ENCODE data around the gene QSOX1. TPM values are rescaled to one million over a fixed set of nuclear protein-coding genes. Genes with fewer than 3 reads are reported as not detected.

QSOX1 gene
- total RNA-seq, 2 experiments from 2014 or later = 35.1 to 36.5 TPM

GRCh38 chr1:180158149-180159147 lies 3.8 kb downstream of the QSOX1 start:
- Mint-ChIP-seq H3K9me3 (no peaks in the 10 kb centered on the region), H3K4me1 (peaks cover 29% of the 10 kb centered on the region), H3K27me3 (no peaks in the 10 kb centered on the region), H3K27ac (no peak overlapping the region), H3K36me3 (no peaks in the 10 kb centered on the region), H3K4me3 (no peak overlapping the region)
- DNase-seq = no peak

DNA sequence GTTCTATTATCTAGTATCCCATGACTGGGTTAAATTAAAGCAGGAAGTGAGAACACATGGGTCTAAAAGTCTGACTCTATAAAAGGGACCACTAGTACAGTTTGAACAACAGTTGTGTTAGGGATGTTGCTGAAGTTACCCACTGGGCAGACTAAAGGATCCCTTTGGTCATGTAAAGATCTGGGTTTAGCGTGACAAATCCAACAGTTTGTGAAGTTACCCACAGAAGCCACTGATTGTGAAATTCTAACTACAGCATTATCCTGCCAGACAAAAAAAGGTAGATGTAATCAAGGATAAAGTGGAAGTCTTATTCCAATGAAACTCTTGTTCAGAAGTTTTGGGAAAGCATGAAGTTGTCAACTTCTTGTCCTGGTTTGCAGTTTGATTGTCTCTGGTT lies 5.7 kb downstream of the QSOX1 start:
- no peak for DNase-seq
- H3K27ac Mint-ChIP-seq = no peak overlapping the region
- H3K36me3 Mint-ChIP-seq = peaks cover 2% of the 10 kb centered on the region
- no peaks in the 10 kb centered on the region for H3K27me3 Mint-ChIP-seq
- H3K9me3 Mint-ChIP-seq = no peaks in the 10 kb centered on the region
- H3K4me3 Mint-ChIP-seq = no peak overlapping the region
- peaks cover 26% of the 10 kb centered on the region for H3K4me1 Mint-ChIP-seq

GRCh38 chr1:180163041-180163440 lies 8.4 kb downstream of the QSOX1 start:
- Mint-ChIP-seq H3K4me1 (peaks cover 8% of the 10 kb centered on the region), H3K36me3 (peaks cover 2% of the 10 kb centered on the region), H3K27ac (no peak overlapping the region), H3K4me3 (no peak overlapping the region), H3K27me3 (no peaks in the 10 kb centered on the region), H3K9me3 (no peaks in the 10 kb centered on the region)
- no peak for DNase-seq

GRCh38 chr1:180165096-180165495 lies 10.4 kb downstream of the QSOX1 start:
- peaks cover 3% of the 10 kb centered on the region for H3K4me1 Mint-ChIP-seq
- no peak for DNase-seq
- H3K4me3 Mint-ChIP-seq = no peak overlapping the region
- H3K27me3 Mint-ChIP-seq = no peaks in the 10 kb centered on the region
- no peaks in the 10 kb centered on the region for H3K9me3 Mint-ChIP-seq
- no peak overlapping the region for H3K27ac Mint-ChIP-seq
- H3K36me3 Mint-ChIP-seq = peaks cover 4% of the 10 kb centered on the region

DNA sequence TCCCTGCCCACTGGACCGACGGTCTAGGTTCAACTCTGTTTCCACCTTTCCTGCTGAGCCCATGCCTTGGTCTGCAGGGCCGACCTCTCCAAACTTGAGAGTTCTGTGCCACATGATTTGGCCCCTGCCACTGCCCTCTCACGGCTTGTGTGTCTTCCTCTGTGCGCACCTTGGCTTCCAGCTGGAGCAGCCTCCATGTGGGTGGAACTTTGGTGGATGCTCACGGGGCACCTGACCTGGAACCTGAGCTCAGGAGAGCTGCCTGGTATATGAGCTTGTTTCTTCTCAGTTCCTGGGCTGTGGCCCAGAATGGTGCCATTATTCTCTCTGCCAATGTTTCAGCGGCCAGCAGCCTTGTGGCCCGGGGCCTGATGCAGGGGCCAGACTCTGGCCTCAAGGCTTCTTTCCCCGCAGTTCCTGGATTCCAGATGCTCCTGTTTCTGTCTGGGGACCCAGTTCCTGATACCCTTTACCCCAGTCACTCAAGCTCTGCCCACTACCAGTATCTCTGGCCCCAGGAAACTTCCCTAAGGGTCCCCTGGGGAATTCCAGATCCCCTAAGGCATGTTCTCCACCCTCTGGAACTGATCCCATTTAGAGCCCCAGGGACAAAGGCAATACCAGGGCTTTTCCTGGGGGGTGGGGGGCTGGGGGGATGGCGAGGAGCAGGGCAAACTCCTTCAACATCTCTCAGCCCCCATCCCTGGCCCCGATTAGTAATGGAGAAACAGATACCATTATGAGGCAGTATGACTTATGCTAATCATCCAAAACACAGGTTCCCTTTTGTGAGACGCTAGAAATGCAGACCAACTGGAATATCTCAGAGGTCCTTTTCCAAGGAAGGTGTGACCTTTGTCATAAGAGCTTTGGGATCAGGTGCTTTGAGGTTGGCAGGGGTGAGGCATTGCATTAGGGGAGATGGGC lies 11.1 kb downstream of the QSOX1 start:
- DNase-seq = no peak
- H3K4me1 Mint-ChIP-seq = peaks cover 3% of the 10 kb centered on the region
- no peaks in the 10 kb centered on the region for H3K27me3 Mint-ChIP-seq
- no peak overlapping the region for H3K4me3 Mint-ChIP-seq
- H3K36me3 Mint-ChIP-seq = peaks cover 4% of the 10 kb centered on the region
- no peak overlapping the region for H3K27ac Mint-ChIP-seq
- H3K9me3 Mint-ChIP-seq = no peaks in the 10 kb centered on the region

GRCh38 chr1:180166436-180166800 lies 11.7 kb downstream of the QSOX1 start:
- DNase-seq = no peak
- H3K4me3 Mint-ChIP-seq = no peak overlapping the region
- peaks cover 3% of the 10 kb centered on the region for H3K4me1 Mint-ChIP-seq
- no peak overlapping the region for H3K27ac Mint-ChIP-seq
- no peaks in the 10 kb centered on the region for H3K9me3 Mint-ChIP-seq
- no peaks in the 10 kb centered on the region for H3K27me3 Mint-ChIP-seq
- peaks cover 4% of the 10 kb centered on the region for H3K36me3 Mint-ChIP-seq

DNA sequence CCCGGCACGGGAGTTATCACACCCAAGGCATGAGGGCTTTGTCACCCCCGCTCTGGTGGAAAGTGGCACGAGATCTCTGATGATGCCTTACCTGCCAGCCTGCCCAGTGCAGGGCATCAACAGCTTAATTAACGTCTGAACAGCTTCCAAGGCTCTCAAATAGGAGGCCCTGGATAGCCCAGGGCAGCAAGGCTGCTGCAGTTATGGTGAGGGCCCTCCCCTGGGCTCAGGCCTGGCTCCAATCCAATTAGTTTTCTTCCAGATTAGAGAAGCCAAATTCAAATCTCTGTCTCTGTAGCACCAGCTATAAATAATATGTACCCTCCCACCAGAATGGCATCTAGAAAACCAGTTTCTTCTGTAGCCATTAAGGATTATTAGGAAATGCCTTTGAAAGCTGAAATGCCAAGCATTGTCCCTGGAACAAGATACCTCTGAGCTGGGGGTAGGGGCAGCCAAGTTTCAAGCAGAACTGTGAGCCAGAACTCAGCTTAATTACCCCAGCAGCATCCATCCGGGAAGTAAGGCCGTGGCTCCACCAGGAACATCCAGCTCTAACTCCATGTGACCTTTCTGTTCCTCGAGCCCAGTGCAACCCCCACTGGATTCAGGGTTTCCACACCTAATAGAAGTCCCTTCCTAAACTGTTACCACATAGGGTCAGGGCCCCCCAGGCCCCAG lies 12.5 kb downstream of the QSOX1 start:
- Mint-ChIP-seq H3K36me3 (peaks cover 4% of the 10 kb centered on the region), H3K27me3 (no peaks in the 10 kb centered on the region), H3K9me3 (no peaks in the 10 kb centered on the region), H3K4me3 (no peak overlapping the region), H3K27ac (no peak overlapping the region), H3K4me1 (peaks cover 3% of the 10 kb centered on the region)
- DNase-seq = no peak

DNA sequence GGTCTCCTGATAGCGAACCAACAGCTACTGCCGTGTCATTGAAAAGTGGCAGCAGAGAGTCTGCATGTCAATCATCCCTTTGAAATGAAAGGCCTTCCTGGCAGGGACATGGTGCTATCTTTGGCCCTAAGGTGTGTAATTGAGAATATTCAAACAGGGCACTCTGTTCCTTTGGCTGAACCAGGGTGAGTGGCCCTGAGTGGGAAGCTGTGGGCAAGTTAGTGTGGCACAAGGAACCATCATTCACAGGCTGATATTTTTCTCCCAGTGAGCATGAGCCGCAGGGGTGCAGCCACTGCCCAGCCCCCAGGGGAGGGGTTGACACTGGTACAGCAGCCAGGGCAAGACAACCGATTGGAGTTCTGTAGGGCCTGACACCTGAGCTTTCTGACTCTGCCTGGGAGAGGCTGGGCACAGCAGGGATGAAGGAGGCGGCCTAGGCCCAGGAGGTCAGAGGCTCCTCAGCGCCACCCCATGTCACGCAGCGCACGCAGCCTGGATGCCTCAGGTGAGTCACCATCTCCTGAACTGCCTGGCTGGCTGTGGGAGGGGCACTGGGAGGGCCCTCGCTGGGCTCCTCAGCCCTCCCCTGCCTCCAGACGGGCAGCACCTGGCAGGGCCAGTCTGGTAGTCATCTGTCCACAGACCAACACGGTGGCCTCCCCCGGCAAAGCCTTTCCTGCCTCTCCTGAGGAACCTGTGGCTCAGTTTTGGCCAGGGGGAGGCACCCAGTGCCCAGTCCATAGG lies 13.2 kb downstream of the QSOX1 start:
- Mint-ChIP-seq H3K9me3 (no peaks in the 10 kb centered on the region), H3K27ac (no peak overlapping the region), H3K27me3 (no peaks in the 10 kb centered on the region), H3K4me1 (peaks cover 3% of the 10 kb centered on the region), H3K36me3 (peaks cover 4% of the 10 kb centered on the region), H3K4me3 (no peak overlapping the region)
- DNase-seq = no peak

DNA sequence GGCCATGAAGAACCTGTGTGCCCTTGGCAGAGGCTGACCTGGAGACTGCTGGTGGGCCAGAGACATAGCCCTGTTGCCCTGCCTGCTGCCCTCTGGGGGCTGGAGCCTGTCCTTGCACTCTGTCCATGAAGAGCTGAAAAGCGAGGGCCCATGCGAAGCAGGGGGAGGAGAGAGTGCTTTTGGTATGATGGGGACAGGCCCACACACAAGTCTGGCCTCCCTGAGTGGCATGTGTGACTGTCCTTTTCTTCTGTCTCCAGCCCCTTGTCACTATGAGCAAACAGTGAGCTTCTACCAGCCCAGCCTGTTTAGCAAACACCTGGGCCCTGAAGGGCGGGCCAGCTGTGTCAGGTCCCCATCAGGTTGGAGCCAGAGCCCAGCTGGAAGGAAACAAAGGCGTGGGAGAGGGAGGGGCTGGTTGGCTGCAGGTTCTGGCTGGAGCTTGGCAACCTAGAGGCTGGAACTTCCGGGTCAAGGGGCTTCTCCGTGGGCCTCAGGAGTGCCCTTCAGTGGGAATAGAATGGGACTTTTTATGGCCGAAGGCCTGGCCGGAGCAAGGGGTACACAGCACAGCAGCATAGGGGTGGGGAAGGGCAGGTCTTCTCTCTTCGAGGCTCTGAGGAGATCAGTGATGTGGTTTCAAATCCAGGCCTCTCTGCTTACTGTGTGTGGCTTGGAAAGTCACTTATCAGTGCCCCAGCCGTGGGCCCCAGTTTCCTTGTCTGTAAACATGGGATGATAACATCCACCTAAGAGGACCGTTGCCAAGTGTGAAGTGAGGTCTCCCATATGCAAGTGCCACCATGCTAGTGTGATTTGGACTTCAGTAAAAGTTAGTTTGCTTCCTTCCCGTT lies 14.3 kb downstream of the QSOX1 start:
- DNase-seq = peak; percentile 43
- no peak overlapping the region for H3K27ac Mint-ChIP-seq
- no peaks in the 10 kb centered on the region for H3K4me1 Mint-ChIP-seq
- H3K4me3 Mint-ChIP-seq = no peak overlapping the region
- no peaks in the 10 kb centered on the region for H3K27me3 Mint-ChIP-seq
- peaks cover 2% of the 10 kb centered on the region for H3K36me3 Mint-ChIP-seq
- H3K9me3 Mint-ChIP-seq = no peaks in the 10 kb centered on the region

DNA sequence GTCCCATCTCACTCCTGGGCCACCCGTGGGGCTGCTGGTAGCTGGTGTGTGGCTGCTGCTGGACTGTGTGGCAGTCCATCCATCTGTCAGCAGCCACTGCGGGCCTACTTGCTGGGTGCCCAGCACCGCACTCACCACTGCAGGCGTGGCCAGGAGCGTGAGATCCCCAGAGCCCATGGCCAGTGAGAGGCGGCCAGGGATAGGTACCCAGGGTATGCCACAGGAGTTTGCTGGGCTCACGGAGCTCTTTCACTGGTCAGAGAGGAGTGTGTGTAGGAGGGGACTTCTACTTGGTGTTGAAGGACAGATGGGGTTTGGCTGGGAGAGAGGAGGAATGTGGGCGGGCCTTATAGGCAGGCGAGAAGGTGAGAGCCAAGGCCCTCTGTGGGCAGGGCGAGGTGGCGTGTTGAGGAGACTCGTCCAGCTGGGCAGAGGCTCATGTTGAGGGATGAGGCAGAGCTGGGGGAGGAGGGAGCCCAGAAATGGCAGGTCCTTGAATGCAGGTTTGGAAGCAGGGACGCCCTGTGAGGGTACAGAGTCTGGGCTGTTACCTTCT lies 15.0 kb downstream of the QSOX1 start:
- H3K4me3 Mint-ChIP-seq = no peak overlapping the region
- no peaks in the 10 kb centered on the region for H3K4me1 Mint-ChIP-seq
- H3K36me3 Mint-ChIP-seq = peaks cover 2% of the 10 kb centered on the region
- no peak overlapping the region for H3K27ac Mint-ChIP-seq
- no peak for DNase-seq
- H3K27me3 Mint-ChIP-seq = no peaks in the 10 kb centered on the region
- no peaks in the 10 kb centered on the region for H3K9me3 Mint-ChIP-seq

- H3K27ac Mint-ChIP-seq = no peak overlapping the region
These were observed 16.0 kb downstream of the QSOX1 start for GRCh38 chr1:180170546-180171151.

DNA sequence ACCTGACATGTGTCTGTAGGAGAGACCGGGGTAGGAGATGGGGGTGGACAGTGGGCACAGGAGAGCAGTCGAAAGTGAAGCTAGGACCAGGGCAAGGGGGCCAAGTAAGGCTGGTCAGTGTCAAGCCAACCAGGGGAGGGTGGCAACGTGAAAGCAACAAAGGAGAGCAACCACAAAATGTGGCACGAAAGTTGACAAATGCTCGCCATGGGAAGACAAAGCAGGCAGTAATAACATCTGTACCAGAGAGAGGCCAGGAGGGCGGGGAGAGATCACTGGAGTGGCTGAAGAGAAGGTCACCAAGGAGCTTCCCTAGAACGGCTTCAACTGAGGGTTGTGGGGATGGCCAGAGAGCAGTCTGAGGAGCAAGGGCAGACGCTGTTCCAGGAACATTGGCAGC lies 17.0 kb downstream of the QSOX1 start:
- Mint-ChIP-seq H3K36me3 (peaks cover 2% of the 10 kb centered on the region), H3K27me3 (no peaks in the 10 kb centered on the region), H3K27ac (no peak overlapping the region), H3K4me3 (no peak overlapping the region), H3K9me3 (no peaks in the 10 kb centered on the region), H3K4me1 (no peaks in the 10 kb centered on the region)
- DNase-seq = no peak

More at GRCh38 chr1:180170546-180171151, 16.0 kb downstream of the QSOX1 start:
- no peaks in the 10 kb centered on the region for H3K27me3 Mint-ChIP-seq
- DNase-seq = no peak
- no peaks in the 10 kb centered on the region for H3K4me1 Mint-ChIP-seq
- H3K4me3 Mint-ChIP-seq = no peak overlapping the region
- peaks cover 2% of the 10 kb centered on the region for H3K36me3 Mint-ChIP-seq
- no peaks in the 10 kb centered on the region for H3K9me3 Mint-ChIP-seq

GRCh38 chr1:180173451-180173850 lies 18.8 kb downstream of the QSOX1 start:
- H3K27ac Mint-ChIP-seq = no peak overlapping the region
- H3K27me3 Mint-ChIP-seq = no peaks in the 10 kb centered on the region
- no peak overlapping the region for H3K4me3 Mint-ChIP-seq
- H3K36me3 Mint-ChIP-seq = peaks cover 2% of the 10 kb centered on the region
- H3K9me3 Mint-ChIP-seq = no peaks in the 10 kb centered on the region
- DNase-seq = no peak
- no peaks in the 10 kb centered on the region for H3K4me1 Mint-ChIP-seq
